GM19455 (cell line): ENCODE data around the gene DCX.

Experiments
- ATAC-seq: cut with Tn5 transposase; IDR thresholded peaks from one replicate; pipeline ENCODE4 v1.9.1; 2021; ENCODE audit not compliant: unreplicated experiment

DCX gene

DNA sequence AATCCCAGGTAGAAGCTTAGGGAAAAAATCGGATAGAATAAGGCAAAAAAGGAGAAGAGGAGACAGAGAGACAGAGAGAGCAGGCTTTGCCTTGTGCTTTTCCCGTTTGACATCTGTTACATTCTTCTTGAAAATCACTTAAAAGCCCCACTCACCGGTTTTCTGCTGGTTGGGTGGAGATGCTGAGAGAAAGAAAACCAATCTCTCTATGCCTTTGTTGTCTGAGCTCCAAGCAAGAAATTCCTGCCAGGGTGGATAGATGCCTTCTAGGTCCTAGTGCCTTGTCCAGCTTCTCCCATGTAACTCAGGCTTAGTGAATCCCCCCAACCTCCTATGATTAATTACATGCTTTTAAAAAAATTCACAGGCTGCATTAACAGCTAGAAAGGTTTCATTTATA, at the start of gene DCX:
TSS of gene DCX (minus strand) at position 210 of the 400 bp plus-strand sequence. CDS start 1,794 bp downstream, outside the sequence.
- ATAC-seq, result no peak

DNA sequence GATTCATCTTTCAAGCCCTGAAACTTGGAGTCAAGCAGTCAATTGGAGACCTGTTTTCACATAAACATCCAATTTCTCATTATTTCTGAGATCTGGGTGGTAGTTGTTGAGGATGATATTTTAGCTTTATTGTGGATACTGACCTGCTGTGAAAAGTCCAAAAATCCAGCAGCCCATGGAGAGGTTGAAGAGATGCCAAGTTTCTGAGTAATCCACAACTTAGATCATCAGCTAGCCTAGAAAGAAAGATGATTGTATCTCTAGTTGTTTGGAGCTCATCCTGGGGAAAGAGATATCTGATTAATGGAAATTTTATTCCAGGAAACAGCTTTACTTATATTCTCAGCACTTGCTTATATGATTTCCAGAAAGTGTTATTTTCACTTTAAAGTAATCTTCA, 48.6 kb upstream of the DCX start:
- ATAC-seq, result no peak

DNA sequence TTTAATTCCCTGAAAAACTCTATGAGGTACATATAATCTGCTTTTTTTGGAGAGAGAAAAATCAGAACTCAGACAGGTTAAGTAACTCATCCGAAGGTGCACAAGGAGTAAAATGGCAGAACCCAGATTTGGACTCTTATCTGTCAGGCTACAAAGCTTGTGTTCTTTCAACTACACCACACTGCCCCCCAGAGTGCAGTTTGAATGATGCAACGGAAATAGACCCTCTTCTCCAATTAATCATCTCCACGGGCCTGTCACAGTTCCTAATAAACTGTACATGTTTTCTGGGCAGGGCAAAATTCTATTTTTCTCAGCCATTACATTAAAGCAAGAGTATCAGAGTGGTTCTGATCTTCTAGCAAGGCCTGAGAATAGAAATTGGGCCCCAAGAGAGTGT, 35.3 kb upstream of the DCX start:
- ATAC-seq, result peak; percentile 61

- ATAC-seq, result no peak
Measured at GRCh38 chrX:111445485-111445884, 33.5 kb upstream of the DCX start.

- no peak for ATAC-seq
Measured at GRCh38 chrX:111444881-111445280, 32.9 kb upstream of the DCX start.

GRCh38 chrX:111443946-111444345, 32.0 kb upstream of the DCX start:
- no peak for ATAC-seq

GRCh38 chrX:111442791-111443190, 30.8 kb upstream of the DCX start:
- no peak for ATAC-seq

GRCh38 chrX:111435469-111435868, 23.5 kb upstream of the DCX start:
- ATAC-seq, result no peak

DNA sequence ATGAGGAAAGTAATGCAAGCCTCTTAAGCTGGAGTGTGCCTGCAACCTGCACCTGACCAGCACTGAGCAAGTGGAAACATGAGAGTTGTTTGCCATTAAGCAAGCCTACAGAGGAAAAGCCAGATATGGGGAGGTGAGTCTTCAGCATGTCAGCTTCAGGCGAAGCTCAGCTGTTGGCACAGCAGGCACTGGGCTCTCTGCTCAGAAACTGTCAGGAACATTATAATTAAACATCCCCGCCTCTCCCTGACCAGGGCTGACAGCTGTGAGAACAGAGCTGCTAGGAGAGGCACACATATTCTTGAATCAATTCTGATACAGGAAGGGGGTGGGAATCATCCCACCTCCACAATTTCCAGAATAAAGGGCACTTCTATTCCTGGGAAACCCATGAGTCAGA, 19.0 kb upstream of the DCX start:
- no peak for ATAC-seq

- ATAC-seq, result no peak
Measured at GRCh38 chrX:111411557-111411956, 435 bp downstream of the DCX start.

DNA sequence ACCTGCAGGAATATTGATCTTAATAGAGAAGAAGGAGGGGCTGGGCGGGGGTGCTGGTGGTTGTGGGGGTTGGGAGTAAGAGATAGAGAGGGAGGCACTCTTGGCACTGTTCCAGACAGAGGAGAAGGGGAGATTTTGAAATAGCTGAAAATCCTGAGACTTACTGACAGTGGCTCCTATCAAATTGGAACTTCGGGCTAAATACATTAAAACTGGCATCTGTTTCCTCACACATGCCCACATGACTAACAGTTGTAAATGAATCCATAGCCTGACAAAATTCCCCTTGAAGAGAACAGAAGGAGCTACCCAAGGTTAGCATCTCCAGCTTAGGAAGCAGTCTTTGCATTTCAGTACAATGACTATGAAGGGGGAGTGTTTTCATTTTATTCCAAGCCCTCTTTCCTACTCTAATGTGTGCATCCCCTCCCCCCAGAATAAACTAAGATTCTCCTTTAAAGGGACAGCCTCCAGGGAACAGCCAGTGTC, 1.4 kb downstream of the DCX start:
- ATAC-seq, result no peak

DNA sequence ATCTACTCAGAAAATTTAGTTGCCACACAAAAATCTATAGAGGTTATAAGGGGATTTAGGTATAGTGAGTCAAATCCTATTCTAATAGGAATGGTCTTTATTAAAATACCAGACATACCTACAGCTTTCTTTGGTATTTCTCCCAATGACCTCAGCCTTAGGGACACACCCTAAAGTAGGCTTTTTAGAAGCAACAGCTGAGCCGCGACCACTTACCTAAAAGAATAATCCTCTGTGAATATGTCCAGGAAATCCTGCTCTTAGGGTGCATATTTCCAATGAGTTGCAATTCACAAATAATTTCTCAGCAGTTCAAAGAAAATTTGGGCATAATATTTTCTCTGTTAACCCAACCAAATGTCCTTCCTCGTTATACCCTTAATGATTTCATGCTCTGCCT, 2.7 kb downstream of the DCX start:
- no peak for ATAC-seq

- ATAC-seq, result no peak
Measured at GRCh38 chrX:111407948-111408347, 4.0 kb downstream of the DCX start.

DNA sequence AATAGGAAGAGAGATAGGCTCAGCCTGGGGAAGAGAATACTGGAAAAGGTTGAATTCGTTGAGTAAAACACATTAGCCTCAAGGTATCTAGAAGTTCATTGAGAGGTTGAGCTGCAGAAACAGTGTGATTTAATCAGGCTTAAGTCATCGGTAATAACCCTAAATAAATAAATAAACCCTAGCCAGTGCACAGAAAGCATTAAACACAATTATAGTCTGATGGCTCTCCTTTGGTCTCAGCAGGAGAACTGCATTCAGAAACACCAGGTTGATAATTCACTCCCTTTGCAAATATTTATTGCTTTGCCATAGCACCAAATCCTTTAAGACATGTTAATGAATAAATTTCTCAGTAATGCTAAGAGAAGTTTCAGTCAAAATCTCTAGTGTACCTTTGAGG, 9.6 kb downstream of the DCX start:
- ATAC-seq, result no peak

DNA sequence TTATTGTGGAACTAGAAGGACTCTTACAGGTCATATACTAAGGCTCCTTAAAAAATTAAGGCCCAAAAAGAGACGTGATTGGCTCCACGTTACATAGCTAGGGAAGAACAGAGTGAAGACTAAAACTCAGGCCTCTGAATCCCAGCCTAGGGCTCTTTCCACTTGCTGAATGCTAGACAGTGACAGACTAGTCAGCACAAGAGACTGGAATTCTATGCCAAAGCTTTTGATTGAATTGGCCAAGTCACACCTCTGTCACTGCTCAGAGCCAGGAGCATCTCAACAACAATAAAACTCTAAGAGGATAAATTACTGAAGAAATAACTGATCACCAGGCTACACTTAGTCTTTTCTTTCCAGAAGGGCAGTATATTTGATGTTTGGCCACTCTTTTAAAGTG, 16.8 kb downstream of the DCX start:
- ATAC-seq, result no peak

DNA sequence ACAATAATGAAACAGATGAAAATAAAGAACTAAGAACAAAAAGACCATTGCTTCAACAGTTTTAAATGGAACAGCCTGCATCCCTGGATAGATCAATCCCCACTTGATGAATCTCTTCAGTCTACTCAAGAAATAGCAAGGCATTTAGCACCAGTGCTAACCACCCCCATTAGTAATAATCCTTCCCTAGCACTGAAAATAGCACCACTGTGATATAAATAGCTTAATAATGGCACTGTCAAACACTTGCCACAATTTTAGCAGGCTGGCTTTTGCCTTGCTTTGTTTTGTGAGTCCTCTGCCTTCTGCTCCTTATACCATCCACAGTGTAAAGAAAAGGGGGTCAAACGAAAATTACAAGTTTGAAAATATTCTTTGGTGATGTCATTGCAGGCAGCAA, 17.4 kb downstream of the DCX start:
- no peak for ATAC-seq

DNA sequence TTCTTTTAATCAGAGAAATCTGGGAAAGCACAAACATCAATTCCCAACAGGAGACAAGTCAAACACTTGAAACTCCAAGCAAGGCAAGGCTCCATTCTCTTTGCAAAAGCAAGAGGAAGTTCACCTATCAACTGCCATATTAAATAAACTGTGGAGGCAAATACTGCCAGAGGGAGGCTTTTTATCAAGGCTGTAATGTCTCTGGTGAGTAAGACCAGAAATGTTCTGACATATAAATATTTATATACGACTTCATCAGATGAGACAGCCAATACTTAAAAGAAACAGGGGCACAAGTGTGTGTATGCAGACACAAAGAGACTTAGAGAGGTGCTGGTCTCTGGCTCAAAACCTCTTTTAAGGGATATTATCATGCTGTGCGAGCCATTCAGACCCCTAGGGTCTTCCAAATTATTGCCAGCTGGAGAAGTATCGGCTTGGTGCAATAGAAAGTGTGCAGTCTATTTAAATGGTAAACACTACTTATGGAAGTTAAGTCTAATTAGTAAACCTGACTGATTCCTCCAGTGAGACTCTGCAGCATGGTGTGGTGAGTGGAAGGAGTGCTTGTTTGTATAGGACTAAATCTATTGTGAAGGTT, 24.4 kb downstream of the DCX start:
- ATAC-seq, result no peak

- ATAC-seq, result no peak
Measured at GRCh38 chrX:111386615-111387233, 25.3 kb downstream of the DCX start.

DNA sequence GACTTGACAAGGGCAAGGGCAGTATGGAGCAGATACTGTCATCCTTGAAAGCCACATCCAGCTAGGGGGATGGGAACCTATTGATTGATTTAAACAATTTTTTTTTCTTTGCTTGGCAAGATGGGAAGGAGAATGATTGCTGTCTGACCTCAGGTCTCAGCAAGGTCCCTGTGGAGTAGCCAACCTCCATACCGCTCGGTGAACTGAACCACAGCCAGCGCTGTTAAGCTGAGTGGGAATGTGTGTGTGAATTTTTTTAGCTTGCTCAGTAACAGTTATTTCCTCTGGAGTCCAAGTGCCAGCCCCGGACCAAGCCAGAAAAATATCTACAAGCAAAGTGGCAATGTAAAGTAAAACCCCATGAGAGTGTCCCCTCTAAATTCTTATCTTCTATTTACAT, 25.9 kb downstream of the DCX start:
- no peak for ATAC-seq

DNA sequence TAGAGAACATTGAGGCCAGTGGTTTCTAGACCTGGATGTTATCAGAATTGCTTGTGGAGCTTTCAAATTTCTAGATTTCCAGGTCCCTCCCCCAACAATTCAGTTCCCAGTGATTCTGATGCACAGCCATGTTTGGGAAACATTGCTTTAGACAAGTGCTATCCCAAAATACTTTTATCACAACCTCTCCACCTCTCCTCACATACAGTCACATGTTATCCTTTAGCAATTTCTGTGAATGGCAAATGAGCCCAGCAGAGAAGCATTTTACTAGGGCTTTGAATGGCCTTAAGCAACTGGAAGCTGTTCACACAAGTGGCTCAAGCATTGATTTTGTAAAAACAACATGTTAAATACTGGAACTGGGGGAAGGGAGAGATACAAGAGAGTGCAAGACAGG, 29.7 kb downstream of the DCX start:
- ATAC-seq, result no peak

DNA sequence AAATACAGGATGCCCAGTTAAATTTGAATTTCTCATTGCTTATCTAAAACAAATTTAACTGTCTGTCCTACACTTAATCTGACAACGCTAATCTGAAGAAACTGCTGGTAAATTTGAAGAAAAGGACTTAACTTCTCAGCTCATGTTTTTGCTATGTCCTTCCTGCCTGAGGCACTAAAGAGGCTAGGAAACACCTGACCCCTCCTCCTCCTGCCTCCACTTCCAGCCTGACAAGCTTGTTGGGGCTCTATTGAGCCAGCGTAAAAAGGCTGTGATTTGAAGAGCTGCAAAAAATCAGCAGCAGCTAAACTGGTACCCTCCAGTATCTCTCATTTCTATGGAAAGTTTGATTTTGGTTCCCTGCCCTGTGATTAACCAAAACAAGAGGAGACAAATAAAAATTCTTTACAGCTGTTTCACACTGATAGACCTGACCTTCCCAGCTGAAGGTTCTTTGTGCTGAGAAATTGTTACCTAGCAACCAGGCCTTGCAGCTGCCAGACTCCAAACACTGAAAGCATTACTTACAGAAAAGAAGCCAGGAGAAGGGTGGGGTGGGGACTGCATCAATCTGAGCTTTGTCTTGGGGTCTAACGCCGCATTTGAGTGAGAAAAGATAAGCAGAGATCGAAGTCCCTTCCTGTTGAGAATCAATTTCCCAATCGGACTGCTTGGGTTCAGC, 35.0 kb downstream of the DCX start:
- no peak for ATAC-seq

- ATAC-seq, result no peak
Measured at GRCh38 chrX:111376486-111376885, 35.5 kb downstream of the DCX start.
